Measurements from ENCODE around the gene SERAC1.
A peak's percentile ranks its signal among the peaks of the same experiment; 100 is the strongest.

Gene SERAC1

GRCh38 chr6:158067436-158068015 lies 100.5 kb downstream of the SERAC1 start:
- H3K4me3 ChIP-seq (ENCODE audit: low read depth, low read length), result no peak overlapping the region
- no peak for DNase-seq (ENCODE audit: low read depth)
- no peak for TF ChIP-seq CTCF (IDR thresholded peaks at IDR 0.05; ENCODE audit: low read depth, low read length, missing control alignments)
- in situ Hi-C loops (cut with HindIII; ENCODE audit: low sequenced_read_pairs), result no loop called here

- in situ Hi-C loops (cut with HindIII; ENCODE audit: low sequenced_read_pairs), result no loop called here
- H3K4me3 ChIP-seq (ENCODE audit: low read depth, low read length), result no peak overlapping the region
- no peak for TF ChIP-seq CTCF (IDR thresholded peaks at IDR 0.05; ENCODE audit: low read depth, low read length, missing control alignments)
Observed at GRCh38 chr6:158066136-158066781, 101.8 kb downstream of the SERAC1 start.

GRCh38 chr6:158064725-158065251 lies 103.3 kb downstream of the SERAC1 start:
- in situ Hi-C loops (cut with HindIII; ENCODE audit: low sequenced_read_pairs), result no loop called here
- TF ChIP-seq CTCF (IDR thresholded peaks at IDR 0.05; ENCODE audit: low read depth, low read length, missing control alignments), result no peak
- no peak for DNase-seq (ENCODE audit: low read depth)

More at GRCh38 chr6:158066136-158066781, 101.8 kb downstream of the SERAC1 start:
- no peak for DNase-seq (ENCODE audit: low read depth)

GRCh38 chr6:158063736-158064135 lies 104.3 kb downstream of the SERAC1 start:
- in situ Hi-C loops (cut with HindIII; ENCODE audit: low sequenced_read_pairs), result no loop called here
- no peak overlapping the region for H3K4me3 ChIP-seq (ENCODE audit: low read depth, low read length)
- no peak for DNase-seq (ENCODE audit: low read depth)
- no peak for TF ChIP-seq CTCF (IDR thresholded peaks at IDR 0.05; ENCODE audit: low read depth, low read length, missing control alignments)

More at GRCh38 chr6:158064725-158065251, 103.3 kb downstream of the SERAC1 start:
- no peak overlapping the region for H3K4me3 ChIP-seq (ENCODE audit: low read depth, low read length)

GRCh38 chr6:158061709-158062461 lies 106.2 kb downstream of the SERAC1 start:
- peak; percentile 13 for TF ChIP-seq CTCF (IDR thresholded peaks at IDR 0.05; ENCODE audit: low read depth, low read length, missing control alignments)
- H3K4me3 ChIP-seq (ENCODE audit: low read depth, low read length), result no peak overlapping the region
- DNase-seq (ENCODE audit: low read depth), result peak; percentile 86
- in situ Hi-C loops (cut with HindIII; ENCODE audit: low sequenced_read_pairs), result no loop called here

- DNase-seq (ENCODE audit: low read depth), result no peak
Observed at GRCh38 chr6:158061361-158061708, 106.7 kb downstream of the SERAC1 start.

More at GRCh38 chr6:158061361-158061708, 106.7 kb downstream of the SERAC1 start:
- TF ChIP-seq CTCF (IDR thresholded peaks at IDR 0.05; ENCODE audit: low read depth, low read length, missing control alignments), result no peak
- H3K4me3 ChIP-seq (ENCODE audit: low read depth, low read length), result no peak overlapping the region
- in situ Hi-C loops (cut with HindIII; ENCODE audit: low sequenced_read_pairs), result no loop called here

Data from astrocyte of the cerebellum (primary cell).